Measurements from ENCODE around the gene CDH16.

The CDH16 gene

DNA sequence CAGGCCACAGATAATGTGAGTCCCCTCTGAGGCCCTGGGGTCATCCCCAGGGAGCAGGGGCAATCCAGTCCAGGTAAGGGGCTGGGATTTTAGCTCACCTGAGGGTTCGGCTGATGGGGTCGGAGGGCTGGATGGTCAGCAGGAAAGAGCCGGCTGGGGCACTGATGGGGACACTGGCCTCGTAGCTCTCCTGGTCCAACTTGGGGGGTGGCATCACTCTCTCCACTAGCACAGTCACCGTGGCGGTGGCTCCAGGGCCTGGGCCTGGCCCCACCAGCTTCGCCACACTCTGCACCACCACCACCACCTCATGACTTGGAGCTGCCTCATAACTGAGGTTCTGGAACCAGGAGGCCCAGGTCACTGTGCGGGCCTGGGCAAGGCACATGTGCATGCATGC, 6.9 kb downstream of the CDH16 start:
- Histone ChIP-seq H3K9ac (ENCODE audit: low read depth, low read length, poor library complexity, severe bottlenecking) (no peak overlapping the region), H4K20me1 (ENCODE audit: insufficient read depth, low read length, poor library complexity, severe bottlenecking) (no peaks in the 10 kb centered on the region), H3F3A (ENCODE audit: low read depth) (no peaks in the 10 kb centered on the region), H3K36me3 (ENCODE audit: insufficient read depth, low read length) (no peaks in the 10 kb centered on the region), H3K4me3 (ENCODE audit: low read length, poor library complexity, severe bottlenecking) (no peak overlapping the region), H3K27me3 (ENCODE audit: insufficient read depth, low read length, poor library complexity, severe bottlenecking) (no peaks in the 10 kb centered on the region), H3K4me1 (ENCODE audit: insufficient read depth, low read length, poor library complexity, severe bottlenecking) (no peaks in the 10 kb centered on the region), H3K4me2 (ENCODE audit: low read depth, low read length, poor library complexity, severe bottlenecking) (no peak overlapping the region), H3K9me3 (ENCODE audit: insufficient read depth, low read depth, low read length) (no peaks in the 10 kb centered on the region), H3K9me2 (replicated peaks; ENCODE audit: low read depth, low read length) (no peaks in the 10 kb centered on the region), H2AFZ (ENCODE audit: low read length) (no peak overlapping the region), H3K79me2 (ENCODE audit: insufficient read depth, low read length) (no peaks in the 10 kb centered on the region)
- TF ChIP-seq EZH2phosphoT487 (IDR thresholded peaks at IDR 0.05; ENCODE audit: borderline replicate concordance): no peak
- TF ChIP-seq, protein P1, sequence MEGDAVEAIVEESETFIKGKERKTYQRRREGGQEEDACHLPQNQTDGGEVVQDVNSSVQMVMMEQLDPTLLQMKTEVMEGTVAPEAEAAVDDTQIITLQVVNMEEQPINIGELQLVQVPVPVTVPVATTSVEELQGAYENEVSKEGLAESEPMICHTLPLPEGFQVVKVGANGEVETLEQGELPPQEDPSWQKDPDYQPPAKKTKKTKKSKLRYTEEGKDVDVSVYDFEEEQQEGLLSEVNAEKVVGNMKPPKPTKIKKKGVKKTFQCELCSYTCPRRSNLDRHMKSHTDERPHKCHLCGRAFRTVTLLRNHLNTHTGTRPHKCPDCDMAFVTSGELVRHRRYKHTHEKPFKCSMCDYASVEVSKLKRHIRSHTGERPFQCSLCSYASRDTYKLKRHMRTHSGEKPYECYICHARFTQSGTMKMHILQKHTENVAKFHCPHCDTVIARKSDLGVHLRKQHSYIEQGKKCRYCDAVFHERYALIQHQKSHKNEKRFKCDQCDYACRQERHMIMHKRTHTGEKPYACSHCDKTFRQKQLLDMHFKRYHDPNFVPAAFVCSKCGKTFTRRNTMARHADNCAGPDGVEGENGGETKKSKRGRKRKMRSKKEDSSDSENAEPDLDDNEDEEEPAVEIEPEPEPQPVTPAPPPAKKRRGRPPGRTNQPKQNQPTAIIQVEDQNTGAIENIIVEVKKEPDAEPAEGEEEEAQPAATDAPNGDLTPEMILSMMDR (conservative IDR thresholded peaks at IDR 0.05; ENCODE audit: low read length): no peak

DNA sequence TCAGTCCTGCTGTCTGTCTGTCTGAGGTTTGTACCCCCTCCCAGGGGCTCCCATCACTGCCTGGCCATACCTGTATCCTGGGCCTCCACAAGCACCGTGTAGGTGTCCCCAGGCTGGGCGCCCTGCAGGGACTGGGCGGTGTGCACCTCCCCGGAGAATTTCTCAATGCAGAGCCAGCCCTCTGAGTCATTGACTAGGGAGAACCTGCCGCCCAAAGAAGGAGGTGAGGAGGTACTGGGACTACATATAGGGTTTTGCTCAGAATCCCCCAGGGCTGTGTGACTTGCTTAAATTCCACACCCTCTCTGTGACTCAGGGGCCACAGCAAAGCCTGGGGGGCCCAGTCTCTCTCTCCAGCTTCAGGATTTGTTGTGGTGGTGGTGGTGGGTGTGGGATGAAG, 7.6 kb downstream of the CDH16 start:
- Histone ChIP-seq H3F3A (ENCODE audit: low read depth) (no peaks in the 10 kb centered on the region), H3K4me1 (ENCODE audit: insufficient read depth, low read length, poor library complexity, severe bottlenecking) (no peaks in the 10 kb centered on the region), H3K4me2 (ENCODE audit: low read depth, low read length, poor library complexity, severe bottlenecking) (no peak overlapping the region), H4K20me1 (ENCODE audit: insufficient read depth, low read length, poor library complexity, severe bottlenecking) (no peaks in the 10 kb centered on the region), H3K9me2 (replicated peaks; ENCODE audit: low read depth, low read length) (no peaks in the 10 kb centered on the region), H3K36me3 (ENCODE audit: insufficient read depth, low read length) (no peaks in the 10 kb centered on the region), H2AFZ (ENCODE audit: low read length) (no peak overlapping the region), H3K9me3 (ENCODE audit: insufficient read depth, low read depth, low read length) (no peaks in the 10 kb centered on the region), H3K27me3 (ENCODE audit: insufficient read depth, low read length, poor library complexity, severe bottlenecking) (no peaks in the 10 kb centered on the region), H3K79me2 (ENCODE audit: insufficient read depth, low read length) (no peaks in the 10 kb centered on the region), H3K4me3 (ENCODE audit: low read length, poor library complexity, severe bottlenecking) (no peak overlapping the region), H3K9ac (ENCODE audit: low read depth, low read length, poor library complexity, severe bottlenecking) (no peak overlapping the region)
- no peak for TF ChIP-seq EZH2phosphoT487 (IDR thresholded peaks at IDR 0.05; ENCODE audit: borderline replicate concordance)
- TF ChIP-seq, protein P1 (conservative IDR thresholded peaks at IDR 0.05; ENCODE audit: low read length): no peak

DNA sequence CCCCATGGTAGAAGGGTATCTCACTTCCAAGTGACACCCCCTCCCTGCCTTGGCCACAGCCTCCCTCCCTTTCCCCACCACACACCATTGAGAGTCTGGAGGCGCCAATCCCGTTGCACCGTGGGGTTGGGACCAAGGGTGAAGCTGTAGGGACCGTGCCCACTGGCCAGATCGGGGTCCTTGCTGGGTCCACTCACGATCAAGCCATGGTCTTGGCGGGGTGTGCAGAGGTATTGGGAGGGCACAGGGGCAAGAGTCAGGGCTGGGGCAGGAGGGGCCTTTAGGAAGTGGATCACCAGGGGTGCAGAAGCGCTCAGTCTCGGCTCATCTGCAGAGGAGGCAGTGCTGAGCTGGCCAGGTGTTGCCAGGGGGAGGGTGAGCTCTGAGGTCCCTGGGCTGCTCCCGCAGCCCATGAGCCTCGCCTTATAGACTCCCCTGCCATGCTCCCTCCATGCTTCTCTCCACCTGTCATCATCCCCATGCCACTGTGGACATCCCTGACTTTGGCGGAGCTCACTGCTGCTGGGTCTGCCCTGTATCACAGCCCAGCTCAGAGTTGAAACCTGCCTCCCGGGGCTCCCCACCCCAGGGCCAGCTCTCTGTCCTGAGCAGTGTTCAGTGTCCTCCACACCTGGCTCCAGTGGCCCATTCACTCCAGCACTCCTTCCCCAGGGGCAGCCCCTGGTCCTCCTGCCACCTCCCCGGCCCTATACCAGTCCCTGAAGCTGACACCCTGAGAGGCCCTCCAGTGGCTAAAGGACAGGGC, 8.3 kb downstream of the CDH16 start:
- H3K4me1 ChIP-seq (ENCODE audit: insufficient read depth, low read length, poor library complexity, severe bottlenecking): peaks cover 7% of the 10 kb centered on the region
- no peak overlapping the region for H2AFZ ChIP-seq (ENCODE audit: low read length)
- TF ChIP-seq, protein P1 (conservative IDR thresholded peaks at IDR 0.05; ENCODE audit: low read length): no peak
- no peak for TF ChIP-seq EZH2phosphoT487 (IDR thresholded peaks at IDR 0.05; ENCODE audit: borderline replicate concordance)

More for the DNA sequence above, 8.3 kb downstream of the CDH16 start:
- Histone ChIP-seq H3K9ac (ENCODE audit: low read depth, low read length, poor library complexity, severe bottlenecking) (no peak overlapping the region), H3K79me2 (ENCODE audit: insufficient read depth, low read length) (no peaks in the 10 kb centered on the region), H3K27me3 (ENCODE audit: insufficient read depth, low read length, poor library complexity, severe bottlenecking) (no peaks in the 10 kb centered on the region), H3K36me3 (ENCODE audit: insufficient read depth, low read length) (no peaks in the 10 kb centered on the region), H3K4me3 (ENCODE audit: low read length, poor library complexity, severe bottlenecking) (no peak overlapping the region), H3K9me3 (ENCODE audit: insufficient read depth, low read depth, low read length) (no peaks in the 10 kb centered on the region), H3K9me2 (replicated peaks; ENCODE audit: low read depth, low read length) (no peaks in the 10 kb centered on the region), H3K4me2 (ENCODE audit: low read depth, low read length, poor library complexity, severe bottlenecking) (no peak overlapping the region), H4K20me1 (ENCODE audit: insufficient read depth, low read length, poor library complexity, severe bottlenecking) (no peaks in the 10 kb centered on the region), H3F3A (ENCODE audit: low read depth) (no peaks in the 10 kb centered on the region)

Measured in Loucy (cell line).